Hematopoietic multipotent progenitor cell treated with erythropoietin and hydrocortisone succinate and interleukin-3 and kit ligand, for 4 days (in vitro differentiated cells): ENCODE measurements around the gene RNF167.

Experiments
- DNase-seq: peaks from one replicate; pipeline ENCODE4 v3.0.0-alpha.2; 2015

The RNF167 gene

GRCh38 chr17:4958102-4958501, 18.0 kb downstream of the RNF167 start:
- DNase-seq, result no peak

- no peak for DNase-seq
Observed at GRCh38 chr17:4959261-4959965, 19.3 kb downstream of the RNF167 start.

- no peak for DNase-seq
Observed at GRCh38 chr17:4960279-4960922, 20.3 kb downstream of the RNF167 start.

- no peak for DNase-seq
Observed at GRCh38 chr17:4965311-4965986, 25.4 kb downstream of the RNF167 start.

- DNase-seq, result peak; percentile 100
Observed at GRCh38 chr17:4966844-4967538, 26.9 kb downstream of the RNF167 start.

GRCh38 chr17:4967539-4968485, 27.7 kb downstream of the RNF167 start, which contains the start of gene SPAG7:
SPAG7 (minus strand) TSS chr17:4967817; CDS start chr17:4967804, 13 bp downstream.
- peak; percentile 98 for DNase-seq

GRCh38 chr17:4968486-4969046, 28.5 kb downstream of the RNF167 start:
- DNase-seq, result no peak

GRCh38 chr17:4969047-4969550, 29.0 kb downstream of the RNF167 start:
- DNase-seq, result no peak

- DNase-seq, result no peak
Observed at GRCh38 chr17:4969551-4970173, 29.6 kb downstream of the RNF167 start.

- DNase-seq, result no peak
Observed at GRCh38 chr17:4970273-4970672, 30.2 kb downstream of the RNF167 start.

- DNase-seq, result no peak
Observed at GRCh38 chr17:4971826-4972225, 31.8 kb downstream of the RNF167 start.

- no peak for DNase-seq
Observed at GRCh38 chr17:4972322-4972721, 32.3 kb downstream of the RNF167 start.

GRCh38 chr17:4972752-4973151, 32.7 kb downstream of the RNF167 start:
- no peak for DNase-seq

- DNase-seq, result no peak
Observed at GRCh38 chr17:4973256-4974114, 33.4 kb downstream of the RNF167 start.

GRCh38 chr17:4974115-4974670, 34.1 kb downstream of the RNF167 start:
- no peak for DNase-seq

GRCh38 chr17:4978726-4979125, 38.7 kb downstream of the RNF167 start:
- DNase-seq, result peak; percentile 69

GRCh38 chr17:4980644-4981216, 40.7 kb downstream of the RNF167 start:
- peak; percentile 76 for DNase-seq

- DNase-seq, result no peak
Observed at GRCh38 chr17:4982305-4982704, 42.2 kb downstream of the RNF167 start.

- no peak for DNase-seq
Observed at GRCh38 chr17:4986403-4986802, 46.3 kb downstream of the RNF167 start.
